Prostate gland (tissue), 2 donors: Measurements from ENCODE around the gene DMAC2.

Source experiments
- POLR2A ChIP-seq: fragments of 450-650 bp; IDR thresholded peaks from one replicate; pipeline ENCODE4 v1.6.1; 2016; ENCODE audit warnings: antibody characterized with exemption, mild to moderate bottlenecking
- POLR2AphosphoS5 ChIP-seq: sonication (generic); formaldehyde crosslinking; IDR thresholded peaks from one replicate; pipeline ENCODE4 v1.6.1; 2017; ENCODE audit warnings: antibody characterized with exemption
- TF ChIP-seq, protein P1 (sequence below), 4 experiments: fragments of 200-600 bp in 2 of 4; fragments of 450-650 bp in 2 of 4; sonication (generic) in 2 of 4; IDR thresholded peaks; 1 replicate in 3 of 4; 2 replicates in 1 of 4; pipeline ENCODE4 v1.5.1; 2016 to 2019; ENCODE audit warnings: antibody characterized with exemption in 4 of 4, mild to moderate bottlenecking in 2 of 4, moderate library complexity in 2 of 4

DNA sequence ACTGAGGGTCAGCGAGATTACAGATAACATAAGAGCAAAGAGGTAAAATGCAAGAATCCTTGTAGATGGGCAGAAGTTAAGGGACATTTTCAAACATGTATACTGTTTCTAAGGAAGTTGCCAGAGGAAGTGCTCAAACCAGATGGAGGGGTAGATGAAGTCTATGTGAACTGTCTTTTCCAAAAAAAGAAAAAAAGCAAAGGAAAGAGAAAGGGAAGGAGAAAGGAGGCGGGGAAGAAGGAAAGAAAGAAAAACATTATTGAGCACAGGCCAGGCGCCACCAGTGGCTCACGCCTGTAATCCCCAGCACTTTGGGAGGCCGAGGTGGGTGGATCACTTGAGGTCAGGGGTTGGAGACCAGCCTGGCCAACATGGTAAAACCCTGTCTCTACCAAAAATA lies 5.3 kb downstream of the DMAC2 start:
- no peak for TF ChIP-seq POLR2A
- TF ChIP-seq, protein P1, sequence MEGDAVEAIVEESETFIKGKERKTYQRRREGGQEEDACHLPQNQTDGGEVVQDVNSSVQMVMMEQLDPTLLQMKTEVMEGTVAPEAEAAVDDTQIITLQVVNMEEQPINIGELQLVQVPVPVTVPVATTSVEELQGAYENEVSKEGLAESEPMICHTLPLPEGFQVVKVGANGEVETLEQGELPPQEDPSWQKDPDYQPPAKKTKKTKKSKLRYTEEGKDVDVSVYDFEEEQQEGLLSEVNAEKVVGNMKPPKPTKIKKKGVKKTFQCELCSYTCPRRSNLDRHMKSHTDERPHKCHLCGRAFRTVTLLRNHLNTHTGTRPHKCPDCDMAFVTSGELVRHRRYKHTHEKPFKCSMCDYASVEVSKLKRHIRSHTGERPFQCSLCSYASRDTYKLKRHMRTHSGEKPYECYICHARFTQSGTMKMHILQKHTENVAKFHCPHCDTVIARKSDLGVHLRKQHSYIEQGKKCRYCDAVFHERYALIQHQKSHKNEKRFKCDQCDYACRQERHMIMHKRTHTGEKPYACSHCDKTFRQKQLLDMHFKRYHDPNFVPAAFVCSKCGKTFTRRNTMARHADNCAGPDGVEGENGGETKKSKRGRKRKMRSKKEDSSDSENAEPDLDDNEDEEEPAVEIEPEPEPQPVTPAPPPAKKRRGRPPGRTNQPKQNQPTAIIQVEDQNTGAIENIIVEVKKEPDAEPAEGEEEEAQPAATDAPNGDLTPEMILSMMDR (IDR thresholded peaks at IDR 0.05): no peak
- TF ChIP-seq POLR2AphosphoS5: no peak
